Gastroesophageal sphincter (tissue), 3 donors: Measurements from ENCODE around the gene RDH12.

Source experiments
- EP300 ChIP-seq: sonication (generic); formaldehyde crosslinking; IDR thresholded peaks from one replicate; pipeline ENCODE4 v1.6.1; 2017; ENCODE audit warnings: antibody characterized with exemption, mild to moderate bottlenecking
- POLR2A ChIP-seq, 2 donors: fragments of 450-650 bp; IDR thresholded peaks; one replicate each; pipeline ENCODE4 v1.6.1; 2017; ENCODE audit warnings: antibody characterized with exemption in 2 of 2, mild to moderate bottlenecking in 2 of 2, moderate library complexity in 1 of 2
- POLR2AphosphoS5 ChIP-seq: sonication (generic); formaldehyde crosslinking; IDR thresholded peaks from one replicate; pipeline ENCODE4 v1.6.1; 2017; ENCODE audit warnings: antibody characterized with exemption
- TF ChIP-seq, protein P1 (sequence below), 4 experiments: fragments of 200-600 bp in 2 of 4; fragments of 450-650 bp in 2 of 4; sonication (generic) in 1 of 4; IDR thresholded peaks; one replicate each; pipeline ENCODE4 v1.5.1; 2017 to 2019; ENCODE audit warnings: antibody characterized with exemption in 4 of 4, mild to moderate bottlenecking in 2 of 4, moderate library complexity in 2 of 4

DNA sequence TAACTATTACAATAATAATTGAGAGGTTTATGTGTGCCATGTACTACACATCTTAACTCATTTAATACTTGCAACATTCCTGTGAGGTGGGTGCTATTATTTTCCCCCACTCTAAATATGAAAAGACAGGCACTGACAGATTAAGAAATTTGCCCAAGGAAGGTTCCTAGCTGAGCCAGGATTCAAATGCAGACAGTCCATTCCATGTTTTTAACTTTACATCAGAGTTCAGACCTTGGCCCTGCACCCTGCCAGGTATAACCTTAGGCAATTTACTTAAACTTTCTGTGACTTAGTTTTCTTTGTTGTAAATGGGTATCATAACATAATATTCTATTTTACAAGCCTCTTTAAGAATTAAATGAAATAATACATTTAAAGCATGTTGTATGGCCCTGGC lies 26.6 kb downstream of the RDH12 start:
- TF ChIP-seq POLR2A (IDR thresholded peaks at IDR 0.05) (no peak), EP300 (no peak), POLR2AphosphoS5 (no peak)
- TF ChIP-seq, protein P1, sequence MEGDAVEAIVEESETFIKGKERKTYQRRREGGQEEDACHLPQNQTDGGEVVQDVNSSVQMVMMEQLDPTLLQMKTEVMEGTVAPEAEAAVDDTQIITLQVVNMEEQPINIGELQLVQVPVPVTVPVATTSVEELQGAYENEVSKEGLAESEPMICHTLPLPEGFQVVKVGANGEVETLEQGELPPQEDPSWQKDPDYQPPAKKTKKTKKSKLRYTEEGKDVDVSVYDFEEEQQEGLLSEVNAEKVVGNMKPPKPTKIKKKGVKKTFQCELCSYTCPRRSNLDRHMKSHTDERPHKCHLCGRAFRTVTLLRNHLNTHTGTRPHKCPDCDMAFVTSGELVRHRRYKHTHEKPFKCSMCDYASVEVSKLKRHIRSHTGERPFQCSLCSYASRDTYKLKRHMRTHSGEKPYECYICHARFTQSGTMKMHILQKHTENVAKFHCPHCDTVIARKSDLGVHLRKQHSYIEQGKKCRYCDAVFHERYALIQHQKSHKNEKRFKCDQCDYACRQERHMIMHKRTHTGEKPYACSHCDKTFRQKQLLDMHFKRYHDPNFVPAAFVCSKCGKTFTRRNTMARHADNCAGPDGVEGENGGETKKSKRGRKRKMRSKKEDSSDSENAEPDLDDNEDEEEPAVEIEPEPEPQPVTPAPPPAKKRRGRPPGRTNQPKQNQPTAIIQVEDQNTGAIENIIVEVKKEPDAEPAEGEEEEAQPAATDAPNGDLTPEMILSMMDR (IDR thresholded peaks at IDR 0.05), result no peak
